ENCODE measurements around the gene CCDC12.

Gene CCDC12

DNA sequence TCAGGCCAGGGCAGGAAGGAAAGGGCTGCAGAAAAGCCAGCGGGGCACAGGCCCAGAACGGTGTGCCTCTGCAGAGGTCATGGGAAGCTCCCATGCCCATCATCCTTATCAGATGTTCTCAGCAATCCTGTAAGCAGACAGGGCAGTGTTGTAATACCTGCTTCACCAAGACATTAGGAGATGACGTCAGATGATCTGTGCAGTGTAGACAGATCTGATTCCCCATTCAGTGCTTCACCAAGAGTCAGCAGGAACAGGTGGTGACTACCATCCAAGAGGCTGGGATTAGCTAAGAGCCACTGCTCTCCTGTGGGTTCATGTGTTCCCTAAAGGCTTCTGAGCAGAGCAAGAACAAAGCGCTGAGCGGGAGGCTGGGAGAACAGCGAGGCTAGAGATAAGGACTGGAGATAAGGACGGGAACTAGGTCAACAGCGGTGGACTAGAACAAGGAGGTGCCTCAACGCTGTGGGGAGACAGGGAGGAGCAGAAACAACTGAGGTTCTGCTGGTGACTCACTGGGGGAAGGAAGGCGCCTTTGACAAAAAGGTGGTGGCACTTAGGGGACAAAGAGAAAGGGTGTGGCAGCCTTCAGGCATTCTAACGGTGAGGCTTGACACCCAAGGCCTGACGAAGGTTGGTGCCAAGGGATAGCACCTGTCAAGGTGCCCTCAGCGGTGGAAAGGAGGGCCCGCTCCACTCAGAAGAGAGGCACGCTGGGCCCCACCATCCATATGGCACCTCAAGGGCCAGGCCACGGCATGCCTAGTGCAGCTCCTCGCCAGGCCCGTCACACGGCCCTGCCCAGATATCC lies 28.4 kb downstream of the CCDC12 start:
- ChIA-PET CTCF (interaction anchor here (1.0 to 1.6 kb wide), 9 partner anchors 9 to 39 kb away, joined by 3 to 7 read pairs (median 4); no protein-coding TSS in a partner anchor), POLR2A (no interaction called here)
- TF ChIP-seq, protein P1, sequence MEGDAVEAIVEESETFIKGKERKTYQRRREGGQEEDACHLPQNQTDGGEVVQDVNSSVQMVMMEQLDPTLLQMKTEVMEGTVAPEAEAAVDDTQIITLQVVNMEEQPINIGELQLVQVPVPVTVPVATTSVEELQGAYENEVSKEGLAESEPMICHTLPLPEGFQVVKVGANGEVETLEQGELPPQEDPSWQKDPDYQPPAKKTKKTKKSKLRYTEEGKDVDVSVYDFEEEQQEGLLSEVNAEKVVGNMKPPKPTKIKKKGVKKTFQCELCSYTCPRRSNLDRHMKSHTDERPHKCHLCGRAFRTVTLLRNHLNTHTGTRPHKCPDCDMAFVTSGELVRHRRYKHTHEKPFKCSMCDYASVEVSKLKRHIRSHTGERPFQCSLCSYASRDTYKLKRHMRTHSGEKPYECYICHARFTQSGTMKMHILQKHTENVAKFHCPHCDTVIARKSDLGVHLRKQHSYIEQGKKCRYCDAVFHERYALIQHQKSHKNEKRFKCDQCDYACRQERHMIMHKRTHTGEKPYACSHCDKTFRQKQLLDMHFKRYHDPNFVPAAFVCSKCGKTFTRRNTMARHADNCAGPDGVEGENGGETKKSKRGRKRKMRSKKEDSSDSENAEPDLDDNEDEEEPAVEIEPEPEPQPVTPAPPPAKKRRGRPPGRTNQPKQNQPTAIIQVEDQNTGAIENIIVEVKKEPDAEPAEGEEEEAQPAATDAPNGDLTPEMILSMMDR (IDR thresholded peaks at IDR 0.05; ENCODE audit: control extremely low read depth, extremely low read depth, low read depth, missing control alignments) = no peak
- DNase-seq (ENCODE audit: extremely low spot score) = no peak

DNA sequence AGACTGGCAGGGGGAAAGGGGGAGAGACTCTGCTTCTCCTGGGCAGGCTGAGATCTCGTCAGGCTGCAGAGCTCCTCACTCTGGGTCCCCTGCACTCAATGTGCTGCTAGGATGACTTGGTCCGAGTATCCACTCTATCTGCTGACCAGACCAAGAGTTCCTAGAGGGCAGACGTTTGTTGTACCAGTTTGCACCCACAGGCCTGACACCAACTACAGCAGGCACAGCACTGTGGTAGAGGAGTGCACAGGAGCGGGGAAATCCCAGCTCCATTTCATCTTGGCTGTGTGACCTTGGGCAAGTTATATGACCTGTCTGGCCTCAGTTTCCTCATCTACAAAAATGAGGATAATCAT lies 29.0 kb downstream of the CCDC12 start:
- CTCF ChIA-PET = interaction anchor here (1.0 to 1.6 kb wide), 9 partner anchors 9 to 38 kb away, joined by 3 to 7 read pairs (median 4); no protein-coding TSS in a partner anchor
- DNase-seq (ENCODE audit: extremely low spot score) = no peak
- TF ChIP-seq, protein P1 (IDR thresholded peaks at IDR 0.05; ENCODE audit: control extremely low read depth, extremely low read depth, low read depth, missing control alignments) = no peak

DNA sequence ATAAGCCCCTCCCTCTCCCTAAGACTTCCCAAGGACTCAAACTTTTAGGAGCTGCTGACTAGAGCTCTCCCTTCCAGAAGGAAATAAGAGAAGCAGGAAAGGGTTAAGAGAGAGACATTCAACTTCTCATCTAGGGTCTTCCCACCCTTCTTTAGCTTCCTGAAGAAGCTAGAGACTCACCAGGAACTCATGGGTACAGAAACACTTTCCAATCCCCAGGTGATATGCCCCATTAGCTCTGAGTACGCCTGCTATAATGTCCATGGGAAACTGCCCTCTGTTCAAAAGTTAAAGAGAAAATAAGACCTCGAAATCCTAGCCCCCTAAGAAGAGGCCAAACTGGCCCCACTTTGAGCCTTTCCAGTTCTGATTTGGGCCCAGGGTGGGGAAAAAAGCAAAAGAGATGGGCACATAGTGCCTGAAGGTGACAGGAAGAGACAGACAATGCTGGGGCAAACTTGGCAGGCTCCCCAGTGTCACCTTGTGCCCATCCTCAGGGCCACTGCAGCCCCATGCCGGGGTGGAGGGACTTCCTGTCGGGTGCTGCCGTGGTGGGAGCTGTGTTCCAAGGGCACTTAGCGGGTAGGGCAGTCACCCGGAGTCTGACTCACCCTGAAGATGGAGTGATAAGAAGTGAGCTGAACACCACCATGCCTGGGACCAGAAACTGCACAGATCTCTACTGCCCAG lies 29.5 kb downstream of the CCDC12 start:
- CTCF ChIA-PET = interaction anchor here (0.9 to 1.6 kb wide), 10 partner anchors 8 to 37 kb away, joined by 3 to 7 read pairs (median 4); no protein-coding TSS in a partner anchor
- TF ChIP-seq, protein P1 (IDR thresholded peaks at IDR 0.05; ENCODE audit: control extremely low read depth, extremely low read depth, low read depth, missing control alignments) = no peak
- DNase-seq (ENCODE audit: extremely low spot score) = no peak
- POLR2A ChIA-PET = interaction anchor here (0.7 kb wide), 1 partner anchor 345 kb away, joined by 5 read pairs; no protein-coding TSS in a partner anchor

More for the DNA sequence above, 29.0 kb downstream of the CCDC12 start:
- POLR2A ChIA-PET = interaction anchor here (0.7 kb wide), 1 partner anchor 345 kb away, joined by 5 read pairs; no protein-coding TSS in a partner anchor

DNA sequence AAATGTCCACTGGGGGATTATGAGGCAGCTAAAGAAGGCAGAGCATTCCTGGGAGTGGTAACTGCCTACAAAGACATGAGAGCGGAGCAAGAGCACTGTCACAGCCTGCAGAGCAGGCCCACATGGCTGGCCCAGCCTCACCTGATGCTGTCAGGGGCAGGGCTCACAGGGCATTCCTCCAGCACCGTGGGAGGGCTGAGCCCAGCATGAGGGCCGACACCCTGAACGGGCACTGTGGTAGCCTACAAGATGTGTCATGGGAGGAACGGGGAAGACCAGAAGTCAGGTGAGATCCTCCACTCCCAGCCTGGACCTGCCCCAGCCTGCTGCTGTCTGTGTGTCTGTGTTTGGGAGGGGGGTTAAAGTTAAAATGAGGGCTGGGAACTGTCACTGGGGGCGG lies 30.1 kb downstream of the CCDC12 start:
- ChIA-PET POLR2A (no interaction called here), CTCF (interaction anchor here (0.9 to 1.6 kb wide), 5 partner anchors 8 to 37 kb away, joined by 3 to 7 read pairs (median 4); no protein-coding TSS in a partner anchor)
- no peak for DNase-seq (ENCODE audit: extremely low spot score)
- TF ChIP-seq, protein P1 (IDR thresholded peaks at IDR 0.05; ENCODE audit: control extremely low read depth, extremely low read depth, low read depth, missing control alignments) = no peak

DNA sequence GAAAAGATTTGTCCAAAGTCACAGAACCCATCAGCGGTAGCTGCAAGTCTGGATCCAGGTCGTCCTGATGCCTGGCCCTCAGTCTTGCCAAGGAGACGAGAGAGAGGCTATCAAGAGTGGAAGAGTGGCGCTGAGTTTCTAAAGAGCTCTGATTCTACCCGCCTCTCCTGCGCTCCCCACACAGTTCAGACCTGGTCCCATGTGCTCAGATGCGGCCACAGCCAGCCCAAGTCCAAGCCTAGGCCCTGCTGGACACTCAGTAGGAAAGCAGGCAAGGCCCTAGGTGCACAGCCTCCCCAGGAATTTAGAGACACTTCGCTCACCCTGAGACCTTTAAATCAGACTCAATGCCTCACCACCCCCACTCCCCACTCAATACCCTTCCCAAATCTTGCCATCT lies 32.4 kb downstream of the CCDC12 start:
- DNase-seq (ENCODE audit: extremely low spot score) = no peak
- CTCF ChIA-PET = interaction anchor here (1.4 to 1.7 kb wide), 3 partner anchors 9 to 13 kb away, joined by 4 read pairs; no protein-coding TSS in a partner anchor
- TF ChIP-seq, protein P1 (IDR thresholded peaks at IDR 0.05; ENCODE audit: control extremely low read depth, extremely low read depth, low read depth, missing control alignments) = no peak
- POLR2A ChIA-PET = interaction anchor here (1.4 kb wide), 1 partner anchor 12 kb away, joined by 7 read pairs; no protein-coding TSS in a partner anchor

Data from GM10248 (cell line).